ENCODE data around the gene MOK.
A peak's percentile ranks its signal among the peaks of the same experiment; 100 is the strongest.
"Not testable (repeated sequence)": the region's sequence is repeated elsewhere in the genome, so short reads cannot be mapped to it uniquely, and the experiment has no call there.

The MOK gene

GRCh38 chr14:102248121-102248520 lies 56.8 kb downstream of the MOK start:
- no peak for TF ChIP-seq CTCF (conservative IDR thresholded peaks at IDR 0.05; ENCODE audit: low read depth, low read length)
- no peak overlapping the region for H3K4me3 ChIP-seq (ENCODE audit: low read length)
- DNase-seq (ENCODE audit: low read depth) = no peak

GRCh38 chr14:102246071-102246470 lies 58.9 kb downstream of the MOK start:
- no peak overlapping the region for H3K4me3 ChIP-seq (ENCODE audit: low read length)
- no peak for DNase-seq (ENCODE audit: low read depth)
- TF ChIP-seq CTCF (conservative IDR thresholded peaks at IDR 0.05; ENCODE audit: low read depth, low read length) = no peak

GRCh38 chr14:102243795-102244194 lies 61.2 kb downstream of the MOK start:
- not testable (repeated sequence) for DNase-seq (ENCODE audit: low read depth); H3K4me3 ChIP-seq (ENCODE audit: low read length)

- DNase-seq (ENCODE audit: low read depth) = peak; percentile 69
- TF ChIP-seq CTCF (conservative IDR thresholded peaks at IDR 0.05; ENCODE audit: low read depth, low read length) = no peak
- H3K4me3 ChIP-seq (ENCODE audit: low read length) = no peak overlapping the region
Observed at GRCh38 chr14:102241147-102241546, 63.8 kb downstream of the MOK start.

- not testable (repeated sequence) for DNase-seq (ENCODE audit: low read depth); H3K4me3 ChIP-seq (ENCODE audit: low read length)
Observed at GRCh38 chr14:102240481-102240880, 64.5 kb downstream of the MOK start.

- DNase-seq (ENCODE audit: low read depth) = no peak
- no peak for TF ChIP-seq CTCF (conservative IDR thresholded peaks at IDR 0.05; ENCODE audit: low read depth, low read length)
- no peak overlapping the region for H3K4me3 ChIP-seq (ENCODE audit: low read length)
Observed at GRCh38 chr14:102239231-102239630, 65.7 kb downstream of the MOK start.

- no peak for TF ChIP-seq CTCF (conservative IDR thresholded peaks at IDR 0.05; ENCODE audit: low read depth, low read length)
- no peak overlapping the region for H3K4me3 ChIP-seq (ENCODE audit: low read length)
- no peak for DNase-seq (ENCODE audit: low read depth)
Observed at GRCh38 chr14:102238766-102239165, 66.2 kb downstream of the MOK start.

GRCh38 chr14:102238131-102238530 lies 66.8 kb downstream of the MOK start:
- TF ChIP-seq CTCF (conservative IDR thresholded peaks at IDR 0.05; ENCODE audit: low read depth, low read length) = no peak
- no peak for DNase-seq (ENCODE audit: low read depth)
- no peak overlapping the region for H3K4me3 ChIP-seq (ENCODE audit: low read length)

Data from retinal pigment epithelial cell (primary cell).